ENCODE measurements around the gene ITGAD. TPM values are rescaled to one million over a fixed set of nuclear protein-coding genes. Genes with fewer than 3 reads are reported as not detected.

ITGAD gene
- total RNA-seq (2014; rRNA removed; shearing (Covaris generic)): not detected in 2 replicates

DNA sequence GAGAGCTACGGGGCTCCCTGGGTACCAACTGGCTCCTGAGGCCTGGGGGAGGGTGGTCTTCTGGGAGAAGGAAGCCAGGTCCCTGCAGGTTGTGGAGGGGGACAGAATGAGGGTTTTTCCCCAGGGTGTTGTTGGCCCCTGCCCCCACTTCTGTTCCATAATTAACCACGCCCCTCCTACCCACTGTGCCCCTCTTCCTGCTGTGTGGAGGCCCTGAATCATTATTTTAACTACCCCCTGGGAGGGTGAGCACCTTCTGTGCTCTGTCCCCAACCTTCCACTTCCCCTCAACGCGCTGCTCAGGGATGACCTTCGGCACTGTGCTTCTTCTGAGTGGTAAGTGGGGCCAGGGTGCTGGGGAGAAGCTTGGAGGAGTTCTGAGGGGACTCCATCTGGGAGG lies at the start of gene ITGAD:
TSS of gene ITGAD (plus strand) at position 280 of the 400 bp plus-strand sequence. CDS start at position 306, 26 bp downstream.
- no peak for DNase-seq (ENCODE audit: low spot score)

DNA sequence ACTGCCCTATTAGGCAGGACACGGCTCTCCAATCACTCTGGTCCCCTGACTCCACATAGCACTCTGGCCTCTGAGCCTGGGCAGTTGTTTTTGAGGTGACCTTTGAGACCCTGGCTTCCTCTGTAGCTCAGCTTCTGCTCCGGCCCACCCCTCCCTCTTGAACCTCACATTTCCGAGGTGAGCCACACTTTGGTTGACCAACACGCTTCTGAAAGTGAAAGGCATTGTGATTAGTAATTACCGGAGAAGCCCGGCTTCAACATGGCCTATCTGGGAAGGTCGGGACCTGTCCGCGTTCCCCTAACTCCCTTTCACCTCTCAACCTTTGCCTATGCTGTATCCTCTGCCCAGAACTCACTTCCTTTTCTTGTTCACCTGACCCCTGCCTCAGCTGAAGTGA lies 48.4 kb upstream of the ITGAD start:
- no peak for DNase-seq (ENCODE audit: low spot score)

DNA sequence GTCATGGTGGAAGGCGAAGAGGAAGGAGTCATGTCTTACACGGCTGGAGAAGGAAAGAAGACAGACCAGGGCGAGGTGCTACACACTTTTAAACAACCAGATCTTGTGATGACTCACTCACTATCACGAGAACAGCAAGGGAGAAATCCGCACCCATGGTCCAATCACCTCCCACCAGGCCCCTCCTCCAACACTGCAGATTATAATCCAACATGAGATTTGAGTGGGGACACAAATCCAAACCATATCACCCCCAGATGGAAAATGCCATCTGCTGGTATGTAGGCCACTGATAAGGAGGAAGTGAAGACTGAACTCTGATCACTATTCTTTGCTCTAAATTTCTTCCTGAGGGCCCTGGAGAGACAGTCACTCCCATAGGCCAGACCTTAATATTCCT lies 45.7 kb upstream of the ITGAD start:
- DNase-seq (ENCODE audit: low spot score): no peak

DNA sequence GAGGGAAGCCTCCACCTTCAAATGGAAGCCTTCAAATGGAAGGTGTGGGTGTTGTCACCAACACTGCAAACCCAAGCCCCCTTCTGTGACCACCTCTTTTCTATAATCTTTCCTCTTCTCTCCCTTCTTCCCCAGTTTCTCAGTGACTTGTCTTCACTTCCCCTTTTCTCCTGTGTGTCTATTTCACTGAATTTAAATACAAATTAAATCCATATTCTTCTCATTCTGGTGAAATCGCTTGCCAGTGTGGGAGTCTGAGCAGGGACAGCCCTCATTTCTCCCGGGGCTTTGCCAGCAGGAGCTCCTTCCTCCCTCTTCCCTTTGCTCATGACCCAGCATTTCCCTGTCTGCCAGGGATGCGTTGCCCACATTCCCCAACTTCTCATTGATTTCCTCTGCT lies 44.6 kb upstream of the ITGAD start:
- no peak for DNase-seq (ENCODE audit: low spot score)

DNA sequence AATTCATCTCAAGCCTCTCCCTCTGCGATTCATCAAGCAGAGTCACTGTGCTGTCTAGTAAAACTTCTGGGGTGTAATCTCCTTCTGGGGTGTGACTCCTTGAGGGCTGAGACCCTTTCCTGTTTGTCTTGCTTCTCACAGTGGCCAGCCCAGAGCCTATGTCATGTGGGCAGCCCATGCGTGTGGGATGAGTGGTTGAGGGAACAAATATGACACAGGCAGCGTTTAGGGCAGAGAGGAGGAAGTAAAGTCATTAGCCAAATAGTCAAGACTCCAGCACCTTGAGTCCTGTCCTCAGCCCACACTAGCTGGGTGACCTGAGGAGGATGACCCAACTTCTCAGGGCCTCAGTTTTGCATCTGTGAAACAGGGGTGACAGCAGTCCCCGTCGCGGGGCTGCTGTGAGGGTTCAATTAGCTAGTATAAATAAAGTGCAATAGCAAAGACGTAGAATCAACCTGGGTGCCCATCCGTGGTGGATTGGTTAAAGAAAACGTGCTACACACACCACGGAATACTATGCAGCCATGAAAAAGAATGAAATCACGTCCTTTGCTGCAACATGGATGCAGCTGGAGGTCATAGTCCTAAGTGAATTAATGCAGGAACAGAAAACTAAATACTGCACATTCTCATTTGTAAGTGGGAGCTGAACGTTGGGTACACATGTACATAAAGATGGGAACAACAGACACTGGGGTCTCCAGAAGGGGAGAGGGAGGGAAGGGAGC lies 42.7 kb upstream of the ITGAD start:
- no peak for DNase-seq (ENCODE audit: low spot score)

DNA sequence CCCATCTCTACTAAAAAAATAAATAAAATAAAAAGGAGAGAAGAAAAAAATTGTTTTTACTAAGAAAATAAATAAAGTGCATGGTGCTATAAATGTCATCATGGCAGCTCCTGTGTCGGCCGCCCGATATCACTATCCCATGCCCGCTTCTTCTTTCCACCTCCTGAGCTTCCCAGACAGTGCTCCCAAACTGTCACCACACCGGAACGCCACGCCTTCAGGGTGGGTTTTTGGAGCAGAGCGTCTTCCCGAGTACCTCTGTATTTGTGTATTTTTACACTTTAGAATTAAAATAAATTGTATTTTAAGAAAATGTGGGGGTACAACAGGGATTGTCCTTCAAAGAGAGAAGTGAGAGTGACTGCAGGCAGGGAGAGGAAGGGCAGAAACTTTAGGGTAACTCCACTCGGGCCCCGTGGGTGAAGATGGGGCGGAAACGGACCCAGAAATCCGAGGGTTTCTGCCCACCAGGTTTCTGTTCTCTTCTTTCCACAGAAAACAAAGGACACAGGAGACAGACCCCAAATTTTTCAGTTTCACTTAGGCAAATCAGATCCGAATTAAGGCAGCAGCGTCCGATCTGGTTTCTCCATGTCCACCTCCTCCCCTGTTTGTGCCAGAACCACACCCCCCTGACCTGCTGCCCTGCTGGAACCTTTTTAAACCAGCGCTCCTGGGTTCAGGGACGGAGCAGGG lies 41.7 kb upstream of the ITGAD start:
- DNase-seq (ENCODE audit: low spot score): no peak

DNA sequence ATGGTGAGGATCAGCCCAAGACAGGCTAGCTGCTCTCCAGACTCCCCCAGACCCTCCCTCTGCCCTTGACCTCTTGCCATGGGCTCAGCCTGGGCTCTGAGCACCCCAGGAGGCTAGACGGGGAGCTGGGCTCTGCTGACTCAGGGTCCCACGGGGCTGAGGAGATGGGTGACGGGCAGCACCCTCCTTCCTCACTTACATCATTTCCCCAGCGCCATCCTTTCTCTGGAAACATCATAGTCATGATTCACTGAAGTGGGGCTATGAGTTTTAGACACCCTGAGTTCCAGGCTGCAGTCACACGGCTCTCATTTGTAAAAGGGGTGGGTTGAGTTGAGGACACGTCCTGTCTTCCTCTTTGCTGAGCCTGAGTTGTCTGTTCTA lies 41.2 kb upstream of the ITGAD start:
- peak; percentile 30 for DNase-seq (ENCODE audit: low spot score)

DNA sequence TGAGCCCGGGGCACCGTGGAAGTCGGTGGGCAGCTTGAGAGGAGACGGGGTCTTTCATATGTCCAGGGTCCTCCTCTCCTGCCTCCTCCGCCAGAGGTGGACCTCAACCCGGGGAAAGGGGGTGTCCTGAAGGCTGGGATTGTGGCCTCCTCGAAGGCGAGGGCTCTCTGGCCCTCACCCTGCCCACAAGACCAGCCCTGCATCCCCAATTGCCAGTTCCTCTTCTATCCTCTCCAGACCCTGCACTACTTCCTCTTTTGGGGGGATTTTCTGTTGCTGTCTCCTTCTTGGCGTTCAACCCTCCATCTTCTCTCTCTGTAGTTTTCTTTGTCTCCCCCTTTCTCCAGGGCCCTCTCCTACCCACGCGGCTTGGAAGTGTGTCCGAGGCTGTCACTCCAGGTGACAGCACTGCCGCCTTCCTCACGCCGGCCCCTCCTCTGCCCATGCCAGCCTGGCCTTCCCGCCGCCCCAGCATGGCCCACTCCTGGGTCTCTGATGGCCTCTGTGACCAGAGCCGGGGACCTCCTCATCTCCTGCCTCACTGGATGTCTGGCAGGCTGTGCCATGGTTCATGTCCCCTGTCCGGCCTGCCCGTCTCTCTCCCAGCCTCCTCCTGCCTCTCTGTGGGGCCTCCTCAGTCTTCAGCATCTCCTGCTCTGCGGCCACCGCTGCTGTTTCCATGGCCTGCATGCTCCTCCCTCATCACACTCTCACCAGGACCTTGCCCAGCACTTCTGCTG lies 40.6 kb upstream of the ITGAD start:
- DNase-seq (ENCODE audit: low spot score): no peak

DNA sequence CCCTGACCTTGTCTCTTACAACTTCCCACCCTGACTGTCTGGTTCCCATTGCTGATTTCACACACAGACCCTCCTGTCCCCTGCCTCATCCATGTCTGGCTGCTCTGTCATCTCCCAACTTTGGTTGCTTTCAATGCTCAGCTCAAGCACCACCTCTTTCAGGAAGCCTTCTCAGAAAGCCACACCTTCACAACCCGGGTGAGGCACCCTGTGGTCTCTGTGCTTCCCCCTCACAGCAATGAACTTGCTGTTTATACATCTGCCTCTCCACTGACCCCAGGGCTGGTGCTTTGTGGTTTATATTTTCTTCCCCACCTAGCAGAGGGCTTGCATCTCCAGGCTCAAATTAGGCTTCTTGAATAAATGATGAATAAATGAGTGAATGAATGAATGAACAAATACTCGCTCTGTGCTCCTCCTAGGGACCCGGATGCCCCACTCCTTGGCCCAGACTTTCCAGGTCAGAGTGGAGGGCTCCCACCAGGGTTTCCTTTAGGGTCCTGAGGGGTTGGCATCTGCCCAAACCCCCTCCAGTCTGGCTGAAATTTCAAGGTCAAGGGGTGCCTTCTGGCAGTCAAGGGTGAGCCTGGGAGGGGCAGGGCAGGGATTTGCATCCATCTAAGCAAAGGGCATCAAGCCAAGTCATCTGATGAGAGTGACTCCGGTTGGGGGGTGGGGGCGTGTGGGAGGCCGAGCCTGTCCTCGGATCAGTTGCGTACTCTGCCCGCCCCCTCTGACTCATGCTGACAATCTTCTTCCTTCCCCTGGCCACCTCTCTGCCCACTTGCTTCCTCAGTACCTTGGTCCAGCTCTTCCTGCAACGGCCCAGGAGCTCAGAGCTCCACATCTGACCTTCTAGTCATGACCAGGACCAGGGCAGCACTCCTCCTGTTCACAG lies 38.5 kb upstream of the ITGAD start, which contains the start of gene ITGAX:
TSS of gene ITGAX (plus strand) at position 783 of the 898 bp plus-strand sequence. CDS start at position 862, 79 bp downstream.
- peak; percentile 91 for DNase-seq (ENCODE audit: low spot score)

DNA sequence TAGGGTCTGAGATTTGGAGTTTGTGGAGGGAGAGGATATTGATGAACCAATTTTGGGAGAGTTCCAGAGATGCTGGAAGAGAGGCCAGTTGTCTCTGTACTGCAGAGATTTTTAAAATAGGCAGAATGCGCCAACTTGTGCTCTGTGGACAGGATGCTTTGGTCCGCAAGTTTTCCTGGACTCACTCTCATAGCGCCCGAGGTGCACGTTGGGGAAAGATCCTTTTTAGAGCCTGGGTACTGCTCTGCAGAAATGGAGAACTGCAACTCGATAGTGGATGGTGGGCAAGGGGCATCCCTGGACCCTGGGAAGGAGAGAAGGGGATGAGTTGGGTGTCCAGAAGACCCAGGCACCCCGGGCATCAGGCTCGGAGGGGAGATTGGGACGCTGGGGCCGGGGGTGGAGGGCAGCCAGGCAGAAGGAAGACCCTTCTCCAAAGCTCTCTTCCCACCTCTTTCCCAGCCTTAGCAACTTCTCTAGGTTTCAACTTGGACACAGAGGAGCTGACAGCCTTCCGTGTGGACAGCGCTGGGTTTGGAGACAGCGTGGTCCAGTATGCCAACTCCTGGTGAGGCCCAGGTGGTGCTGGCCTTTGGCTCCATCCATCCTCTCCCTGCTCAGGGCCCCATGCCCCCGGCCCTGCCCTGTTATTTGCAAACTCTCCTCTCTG lies 37.6 kb upstream of the ITGAD start:
- no peak for DNase-seq (ENCODE audit: low spot score)

DNA sequence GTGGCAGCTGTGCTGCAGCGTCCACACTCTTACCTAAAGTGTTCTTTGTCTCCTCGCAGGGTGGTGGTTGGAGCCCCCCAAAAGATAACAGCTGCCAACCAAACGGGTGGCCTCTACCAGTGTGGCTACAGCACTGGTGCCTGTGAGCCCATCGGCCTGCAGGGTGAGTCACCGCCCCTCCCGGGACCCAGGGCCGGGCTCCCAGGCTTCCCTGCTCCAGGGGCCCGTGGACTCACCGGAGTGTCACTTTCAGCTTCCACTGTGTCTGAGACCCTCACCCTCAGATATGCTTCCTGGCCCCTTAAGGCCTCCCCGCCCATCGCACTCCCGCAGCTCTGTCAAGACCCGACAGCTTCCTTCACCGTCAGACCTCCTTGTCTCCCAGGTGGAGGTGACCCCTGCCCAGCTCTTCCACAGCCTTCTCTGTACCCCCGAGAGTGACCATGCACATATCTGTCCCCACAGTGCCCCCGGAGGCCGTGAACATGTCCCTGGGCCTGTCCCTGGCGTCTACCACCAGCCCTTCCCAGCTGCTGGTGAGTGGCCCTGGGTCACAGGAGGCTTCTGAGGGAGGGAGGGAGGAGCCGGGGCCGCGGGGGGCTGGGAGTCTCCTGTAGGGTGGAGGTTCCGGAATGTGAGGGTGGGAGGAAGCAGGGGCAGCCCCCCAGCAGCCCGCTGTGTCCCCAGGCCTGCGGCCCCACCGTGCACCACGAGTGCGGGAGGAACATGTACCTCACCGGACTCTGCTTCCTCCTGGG lies 36.4 kb upstream of the ITGAD start:
- no peak for DNase-seq (ENCODE audit: low spot score)

DNA sequence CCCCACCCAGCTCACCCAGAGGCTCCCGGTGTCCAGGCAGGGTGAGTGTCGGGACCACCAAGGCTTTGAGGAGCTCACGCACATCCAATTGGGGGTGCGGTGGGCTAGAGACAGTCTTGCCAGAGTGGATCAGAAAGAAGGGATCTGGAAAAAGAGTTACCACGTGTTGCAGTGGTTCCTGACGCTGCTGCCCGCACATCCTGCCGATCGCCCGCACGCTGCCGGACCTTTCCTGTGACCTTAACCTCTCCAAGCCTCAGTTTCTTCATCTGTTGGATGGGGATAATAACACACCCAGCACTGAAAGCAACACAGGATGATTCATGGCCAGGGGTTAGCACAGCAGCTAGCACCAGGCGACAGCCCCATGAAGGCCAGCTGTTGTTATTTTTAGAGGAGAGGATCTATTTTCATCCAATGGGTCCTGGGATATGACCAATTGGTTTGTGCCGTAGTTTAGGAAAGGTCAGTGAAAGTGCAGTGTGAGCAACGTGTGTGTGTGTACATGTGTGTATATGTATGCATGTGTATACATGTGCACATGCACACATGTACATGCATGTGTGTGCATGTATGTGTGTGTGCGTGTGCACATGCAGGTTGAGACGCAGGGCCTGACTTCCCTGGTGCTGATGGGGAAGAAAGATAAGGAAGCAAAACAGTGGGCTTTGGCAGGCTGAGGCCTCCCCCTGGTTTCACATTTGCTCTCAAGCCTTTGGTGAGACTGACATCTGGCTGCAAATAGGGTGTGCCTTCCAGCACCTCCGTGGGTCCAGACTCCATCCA lies 35.6 kb upstream of the ITGAD start:
- no peak for DNase-seq (ENCODE audit: low spot score)

DNA sequence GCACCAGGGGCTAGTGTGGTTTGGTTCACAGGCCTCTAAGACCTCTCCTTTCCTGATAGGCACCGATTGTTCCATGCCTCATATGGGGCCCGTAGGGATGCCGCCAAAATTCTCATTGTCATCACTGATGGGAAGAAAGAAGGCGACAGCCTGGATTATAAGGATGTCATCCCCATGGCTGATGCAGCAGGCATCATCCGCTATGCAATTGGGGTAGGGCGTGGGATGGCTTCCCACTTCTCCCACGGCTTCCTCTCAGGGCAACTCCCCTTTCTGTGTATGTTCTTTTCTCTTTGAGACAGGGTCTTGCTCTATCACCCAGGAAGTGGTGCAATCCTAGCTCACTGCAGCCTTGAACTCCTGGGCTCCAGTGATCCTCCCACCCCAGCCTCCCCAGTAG lies 32.9 kb upstream of the ITGAD start:
- DNase-seq (ENCODE audit: low spot score): no peak

DNA sequence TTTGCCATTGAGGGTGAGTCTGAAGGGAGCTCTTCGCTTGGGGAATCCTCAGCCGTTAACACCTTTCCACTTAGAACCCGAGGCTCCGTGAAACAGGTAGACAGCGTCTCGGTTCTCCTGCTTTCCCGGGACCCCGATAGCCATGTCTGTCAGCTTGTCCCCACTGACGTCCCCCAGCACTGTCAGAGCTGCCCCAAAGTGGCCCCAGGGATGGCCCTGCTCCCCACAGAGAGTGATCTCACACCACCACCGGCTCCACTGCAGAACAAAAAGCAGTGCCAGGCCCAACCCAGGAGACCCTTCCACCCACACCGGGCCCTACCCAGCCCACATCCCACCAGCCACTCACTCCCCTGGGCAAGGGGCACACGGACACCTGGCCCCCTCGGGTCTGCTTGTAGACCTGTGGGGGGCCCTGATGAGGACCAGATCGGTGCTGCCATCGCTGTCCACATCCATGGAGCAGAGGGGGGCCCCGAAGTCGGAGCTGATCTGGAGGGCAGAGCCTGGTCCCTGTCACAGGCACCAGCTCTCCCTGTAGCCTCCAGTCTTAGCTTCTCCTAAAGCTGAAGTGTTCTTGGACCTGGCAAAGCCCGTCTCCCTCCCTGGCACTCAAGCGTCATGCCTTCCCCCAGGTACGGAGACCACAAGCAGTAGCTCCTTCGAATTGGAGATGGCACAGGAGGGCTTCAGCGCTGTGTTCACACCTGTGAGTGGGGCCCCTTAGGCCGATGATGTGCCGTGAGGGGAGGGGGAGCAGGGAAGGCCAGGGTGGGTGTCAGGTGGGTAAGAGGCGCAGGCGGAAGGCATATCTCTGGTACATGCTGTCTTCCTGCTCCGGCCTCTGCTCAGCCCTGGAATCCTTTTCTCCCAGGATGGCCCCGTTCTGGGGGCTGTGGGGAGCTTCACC lies 31.7 kb upstream of the ITGAD start:
- no peak for DNase-seq (ENCODE audit: low spot score)

DNA sequence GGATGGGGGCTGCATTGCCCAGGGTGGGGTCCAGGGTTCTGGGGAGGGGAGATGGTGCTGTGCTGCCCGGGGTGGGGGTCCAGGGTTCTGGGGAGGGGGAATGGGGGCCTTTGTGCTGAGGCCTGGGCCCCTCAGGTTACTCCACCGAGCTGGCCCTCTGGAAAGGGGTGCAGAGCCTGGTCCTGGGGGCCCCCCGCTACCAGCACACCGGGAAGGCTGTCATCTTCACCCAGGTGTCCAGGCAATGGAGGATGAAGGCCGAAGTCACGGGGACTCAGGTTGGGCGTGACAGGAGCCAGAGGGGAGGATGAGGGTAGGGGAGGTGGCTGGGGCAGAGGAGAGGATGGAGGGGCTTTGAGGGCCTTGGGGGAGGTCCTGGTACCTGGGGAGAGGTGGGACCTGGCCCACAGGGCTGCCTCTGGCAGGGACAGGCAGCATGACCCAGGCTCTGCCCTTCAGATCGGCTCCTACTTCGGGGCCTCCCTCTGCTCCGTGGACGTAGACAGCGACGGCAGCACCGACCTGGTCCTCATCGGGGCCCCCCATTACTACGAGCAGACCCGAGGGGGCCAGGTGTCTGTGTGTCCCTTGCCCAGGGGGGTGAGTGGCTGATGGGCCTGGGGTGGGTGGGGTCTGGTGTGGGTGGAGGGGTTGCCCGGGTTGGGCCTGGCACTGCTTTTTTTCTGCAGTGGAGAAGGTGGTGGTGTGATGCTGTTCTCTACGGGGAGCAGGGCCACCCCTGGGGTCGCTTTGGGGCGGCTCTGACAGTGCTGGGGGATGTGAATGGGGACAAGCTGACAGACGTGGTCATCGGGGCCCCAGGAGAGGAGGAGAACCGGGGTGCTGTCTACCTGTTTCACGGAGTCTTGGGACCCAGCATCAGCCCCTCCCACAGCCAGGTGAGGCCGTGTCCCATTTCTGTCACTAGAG lies 30.4 kb upstream of the ITGAD start:
- no peak for DNase-seq (ENCODE audit: low spot score)

DNA sequence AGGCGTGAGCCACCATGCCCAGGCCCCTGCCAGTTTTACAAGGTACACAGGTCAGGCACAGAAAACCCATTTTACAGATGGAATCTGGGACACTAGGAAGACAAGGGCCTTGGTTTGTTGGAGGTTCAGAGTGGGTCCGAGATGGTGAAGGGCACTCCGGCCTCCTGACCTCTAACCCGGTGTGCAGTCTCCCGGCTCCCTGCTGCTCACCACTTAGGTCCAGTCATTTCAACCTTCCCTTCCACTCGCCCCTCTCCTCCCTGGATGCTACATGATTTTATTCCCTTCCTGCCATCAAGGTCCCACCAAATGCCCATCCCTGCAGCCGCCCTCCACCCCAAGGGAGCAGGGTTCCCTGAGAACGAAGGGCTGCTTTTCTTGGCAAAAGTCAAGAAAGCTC lies 29.4 kb upstream of the ITGAD start:
- DNase-seq (ENCODE audit: low spot score): no peak

DNA sequence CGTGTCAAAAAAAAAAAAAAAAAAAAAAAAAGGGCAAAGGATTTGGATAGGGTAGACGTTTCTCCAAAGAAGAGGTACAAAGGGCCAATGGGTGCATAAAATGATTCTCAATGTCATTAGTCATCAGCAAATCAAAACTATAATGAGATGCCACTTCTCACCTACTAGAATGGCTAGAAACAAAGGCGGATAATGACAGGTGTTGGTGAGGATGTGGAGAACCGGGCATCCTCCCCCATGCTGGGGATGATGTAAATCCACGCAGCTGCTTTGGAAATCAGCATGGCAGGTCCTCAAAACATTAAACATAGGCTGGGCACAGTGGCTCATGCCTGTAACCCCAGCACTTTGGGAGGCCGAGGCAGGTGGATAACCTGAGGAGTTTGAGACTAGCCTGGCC lies 28.7 kb upstream of the ITGAD start:
- DNase-seq (ENCODE audit: low spot score): no peak
